ENCODE results near the gene PRR19.
"Not testable (repeated sequence)": the region's sequence is repeated elsewhere in the genome, so short reads cannot be mapped to it uniquely, and the experiment has no call there.

PRR19 gene

DNA sequence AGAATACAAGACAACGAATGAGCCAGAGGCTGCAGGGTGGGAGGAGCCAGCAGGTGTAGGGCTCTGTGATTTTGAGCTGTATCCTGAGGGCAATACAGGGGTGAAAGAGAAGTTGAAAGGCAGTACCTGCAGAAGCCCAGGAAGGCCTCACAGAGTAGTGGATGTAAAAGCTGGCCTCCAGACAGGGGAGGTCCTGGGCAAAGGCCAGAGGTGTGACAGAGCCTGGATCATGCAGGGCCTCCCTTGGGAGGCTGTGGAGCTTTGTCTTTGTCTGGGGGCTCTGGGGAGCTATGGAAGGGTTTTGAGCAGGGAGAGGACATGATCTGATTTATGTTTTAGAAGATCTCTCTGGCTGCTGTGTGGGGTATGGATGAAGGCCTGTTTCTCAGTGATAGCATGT, 26.2 kb downstream of the PRR19 start:
- DNase-seq (ENCODE audit: low read depth) = no peak
- no peak overlapping the region for H3K4me3 ChIP-seq (ENCODE audit: low read length)
- TF ChIP-seq, protein P1, sequence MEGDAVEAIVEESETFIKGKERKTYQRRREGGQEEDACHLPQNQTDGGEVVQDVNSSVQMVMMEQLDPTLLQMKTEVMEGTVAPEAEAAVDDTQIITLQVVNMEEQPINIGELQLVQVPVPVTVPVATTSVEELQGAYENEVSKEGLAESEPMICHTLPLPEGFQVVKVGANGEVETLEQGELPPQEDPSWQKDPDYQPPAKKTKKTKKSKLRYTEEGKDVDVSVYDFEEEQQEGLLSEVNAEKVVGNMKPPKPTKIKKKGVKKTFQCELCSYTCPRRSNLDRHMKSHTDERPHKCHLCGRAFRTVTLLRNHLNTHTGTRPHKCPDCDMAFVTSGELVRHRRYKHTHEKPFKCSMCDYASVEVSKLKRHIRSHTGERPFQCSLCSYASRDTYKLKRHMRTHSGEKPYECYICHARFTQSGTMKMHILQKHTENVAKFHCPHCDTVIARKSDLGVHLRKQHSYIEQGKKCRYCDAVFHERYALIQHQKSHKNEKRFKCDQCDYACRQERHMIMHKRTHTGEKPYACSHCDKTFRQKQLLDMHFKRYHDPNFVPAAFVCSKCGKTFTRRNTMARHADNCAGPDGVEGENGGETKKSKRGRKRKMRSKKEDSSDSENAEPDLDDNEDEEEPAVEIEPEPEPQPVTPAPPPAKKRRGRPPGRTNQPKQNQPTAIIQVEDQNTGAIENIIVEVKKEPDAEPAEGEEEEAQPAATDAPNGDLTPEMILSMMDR (conservative IDR thresholded peaks at IDR 0.05; ENCODE audit: low read depth, low read length) = no peak

DNA sequence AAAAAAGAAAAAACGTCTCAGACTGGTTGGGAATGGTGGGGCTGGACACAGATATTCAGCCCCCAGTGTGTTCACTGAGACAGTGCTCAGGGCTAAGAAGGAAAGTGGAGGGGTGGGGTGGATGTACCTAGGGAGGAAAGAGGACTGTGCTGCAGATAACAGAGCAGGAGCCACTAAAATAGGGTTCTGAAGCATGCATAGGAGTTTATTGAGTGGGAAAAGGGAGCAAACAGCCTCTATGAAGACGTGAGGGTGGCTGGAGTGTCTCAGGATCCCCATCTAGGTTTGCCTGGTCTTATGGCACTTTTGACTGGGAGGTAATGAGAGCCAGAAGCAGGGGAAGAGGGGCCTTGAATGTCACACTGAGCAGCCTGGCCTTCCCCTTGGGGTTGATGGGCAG, 26.9 kb downstream of the PRR19 start:
- TF ChIP-seq, protein P1 (conservative IDR thresholded peaks at IDR 0.05; ENCODE audit: low read depth, low read length) = no peak
- DNase-seq (ENCODE audit: low read depth) = no peak
- no peak overlapping the region for H3K4me3 ChIP-seq (ENCODE audit: low read length)

DNA sequence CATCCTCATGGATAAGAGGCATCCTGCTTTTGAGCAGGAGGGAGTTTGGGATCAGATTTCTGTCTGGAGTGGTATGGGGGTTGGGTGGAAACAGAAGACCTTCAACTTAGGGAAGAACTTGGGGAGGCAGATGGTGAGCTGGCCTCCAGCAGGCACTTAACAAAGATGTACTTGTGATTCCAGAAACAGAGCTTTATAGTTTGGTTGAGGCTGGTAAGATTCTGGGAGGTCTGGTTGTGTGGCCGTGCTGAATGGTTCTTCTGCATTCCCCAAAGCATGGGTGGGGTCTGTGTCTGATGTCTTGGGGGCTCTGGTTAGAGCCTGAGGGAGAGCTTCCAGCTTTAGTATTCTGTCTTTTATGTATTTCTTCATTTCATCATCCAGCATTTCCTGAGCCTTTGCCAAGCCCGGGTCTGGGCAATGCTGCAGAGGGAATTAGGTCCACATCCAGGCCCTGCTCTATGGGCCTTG, 28.3 kb downstream of the PRR19 start:
- DNase-seq (ENCODE audit: low read depth) = no peak
- TF ChIP-seq, protein P1 (conservative IDR thresholded peaks at IDR 0.05; ENCODE audit: low read depth, low read length) = no peak
- no peak overlapping the region for H3K4me3 ChIP-seq (ENCODE audit: low read length)

DNA sequence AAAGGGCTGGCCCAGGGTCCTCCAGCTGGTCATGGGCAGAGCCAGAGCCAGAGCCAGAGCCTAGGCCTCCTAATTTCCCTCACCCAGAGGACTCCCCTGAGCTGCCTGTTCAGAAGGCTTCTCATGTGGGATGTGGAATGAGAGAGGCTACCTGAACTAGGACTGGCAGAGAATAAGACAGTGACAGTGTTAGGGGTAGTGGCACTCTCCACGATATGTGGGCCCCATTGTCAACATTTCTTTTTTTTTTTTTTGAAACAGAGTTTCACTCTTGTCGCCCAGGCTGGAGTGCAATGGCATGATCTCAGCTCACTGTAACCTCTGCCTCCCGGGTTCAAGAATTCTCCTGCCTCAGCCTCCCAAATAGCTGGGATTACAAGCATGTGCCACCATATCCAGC, 29.4 kb downstream of the PRR19 start:
- not testable (repeated sequence) for H3K4me3 ChIP-seq (ENCODE audit: low read length); DNase-seq (ENCODE audit: low read depth)

DNA sequence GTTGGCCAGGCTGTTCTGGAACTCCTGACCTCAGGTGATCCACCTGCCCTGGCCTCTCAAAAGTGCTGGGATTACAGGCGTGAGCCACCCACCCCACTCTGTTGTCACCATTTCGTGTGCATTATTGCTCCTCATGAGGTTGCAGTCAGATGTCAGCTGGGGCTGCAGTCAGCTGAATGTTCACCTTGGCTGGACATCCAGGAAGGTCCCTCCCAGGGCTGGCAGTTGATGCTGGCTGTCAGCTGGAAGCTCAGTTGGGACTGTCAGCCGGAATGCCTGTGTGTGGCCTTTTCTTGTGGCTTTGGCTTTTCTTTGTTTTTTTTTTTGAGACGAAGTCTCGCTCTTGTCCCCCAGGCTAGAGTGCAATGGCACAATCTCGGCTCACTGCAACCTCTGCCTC, 30.1 kb downstream of the PRR19 start:
- TF ChIP-seq, protein P1 (conservative IDR thresholded peaks at IDR 0.05; ENCODE audit: low read depth, low read length) = no peak
- DNase-seq (ENCODE audit: low read depth) = no peak
- H3K4me3 ChIP-seq (ENCODE audit: low read length) = no peak overlapping the region

DNA sequence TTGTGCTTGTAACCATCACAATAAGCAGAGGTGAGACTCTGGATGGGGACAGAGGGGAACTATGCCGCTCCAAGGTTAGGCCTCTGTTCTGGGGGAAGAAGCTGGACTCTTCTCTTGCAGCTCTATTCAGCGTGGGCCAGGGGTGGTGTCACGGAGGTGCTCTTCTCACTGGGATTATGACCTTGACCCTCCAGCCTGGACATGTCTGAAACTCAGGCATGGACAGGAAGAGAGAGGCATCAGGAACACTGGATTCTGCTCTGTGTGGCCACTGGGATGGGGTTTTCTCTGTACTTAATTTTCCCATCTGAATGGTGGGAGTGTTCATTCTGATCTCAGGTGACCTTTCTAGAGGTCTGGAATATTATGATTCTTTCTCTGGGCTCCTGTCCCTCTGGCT, 31.1 kb downstream of the PRR19 start:
- H3K4me3 ChIP-seq (ENCODE audit: low read length) = no peak overlapping the region
- no peak for DNase-seq (ENCODE audit: low read depth)
- TF ChIP-seq, protein P1 (conservative IDR thresholded peaks at IDR 0.05; ENCODE audit: low read depth, low read length) = no peak

DNA sequence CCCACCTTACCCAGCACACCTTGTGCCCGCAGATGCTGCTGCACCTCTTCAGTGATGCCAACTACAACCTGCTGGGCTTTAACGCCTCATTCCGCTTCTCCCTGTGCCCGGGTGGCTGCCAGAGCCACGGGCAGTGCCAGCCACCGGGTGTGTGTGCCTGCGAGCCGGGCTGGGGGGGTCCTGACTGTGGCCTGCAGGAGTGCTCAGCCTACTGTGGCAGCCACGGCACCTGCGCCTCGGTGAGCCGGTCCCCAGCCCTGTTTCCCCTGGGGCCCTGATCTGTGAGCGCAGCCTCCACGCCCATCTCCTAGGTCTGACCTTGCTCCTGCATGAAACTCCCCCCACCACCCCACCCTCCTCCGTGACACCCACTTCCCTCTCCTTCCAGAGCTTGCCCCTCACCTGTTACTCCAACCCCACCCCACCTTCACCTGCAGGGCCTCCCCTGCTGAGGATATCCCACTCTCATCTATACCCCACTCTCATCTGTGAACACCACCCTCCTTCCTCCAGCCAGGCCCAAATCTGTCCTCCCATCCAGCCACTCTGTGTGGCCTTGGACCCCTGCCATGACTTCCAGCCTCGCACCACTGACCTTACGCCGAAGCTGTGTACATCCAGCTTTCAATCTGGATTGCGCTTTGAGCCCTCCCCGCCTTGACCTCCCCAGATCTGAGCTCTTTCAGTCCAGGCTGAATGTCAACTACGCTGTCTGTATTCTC, 32.2 kb downstream of the PRR19 start:
- no peak for DNase-seq (ENCODE audit: low read depth)
- TF ChIP-seq, protein P1 (conservative IDR thresholded peaks at IDR 0.05; ENCODE audit: low read depth, low read length) = no peak
- no peak overlapping the region for H3K4me3 ChIP-seq (ENCODE audit: low read length)

Data from retinal pigment epithelial cell (primary cell).